ENCODE measurements around the gene XIRP2. TPM values are rescaled to one million over a fixed set of nuclear protein-coding genes. Genes with fewer than 3 reads are reported as not detected.

Gene XIRP2
- total and polyA plus RNA-seq, 2 of the 4 experiments (the other 2 are of a cell fraction), result 0.05 to 0.18 TPM

- Histone ChIP-seq H2AFZ (replicated peaks; ENCODE audit: low read length, poor library complexity) (no peak overlapping the region), H3K79me1 (ENCODE audit: low read depth in 1 of 2, low read length in 2 of 2) (no peaks in the 10 kb centered on the region), H3K18ac (ENCODE audit: low read depth, low read length) (no peak overlapping the region), H2AK9ac (replicated peaks; ENCODE audit: low read depth, low read length, poor library complexity) (no peak overlapping the region), H2BK20ac (ENCODE audit: low read depth, low read length) (no peak overlapping the region), H3K9ac (ENCODE audit: low read depth, low read length) (no peak overlapping the region), H3K36me3 (ENCODE audit: control insufficient read depth, insufficient read depth, low read length) (no peaks in the 10 kb centered on the region), H4K5ac (ENCODE audit: low read depth, low read length) (no peak overlapping the region), H2AK5ac (ENCODE audit: low read depth, low read length) (no peak overlapping the region), H3K4me3 (ENCODE audit: insufficient read depth, low read depth, low read length) (no peak overlapping the region), H3K27me3 (ENCODE audit: control insufficient read depth, insufficient read depth, low read length) (no peaks in the 10 kb centered on the region), H2BK15ac (ENCODE audit: low read depth, low read length) (no peak overlapping the region), H3K4me1 (ENCODE audit: control insufficient read depth, insufficient read depth, low read length) (no peaks in the 10 kb centered on the region), H2BK120ac (ENCODE audit: low read depth, low read length) (no peak overlapping the region), H3K56ac (ENCODE audit: extremely low read depth, insufficient read depth, low read length) (no peak overlapping the region), H3K14ac (replicated peaks; ENCODE audit: low read depth, low read length) (no peak overlapping the region), H2BK5ac (ENCODE audit: low read depth, low read length, poor library complexity, severe bottlenecking) (no peak overlapping the region), H3K4me2 (ENCODE audit: low read depth, low read length) (no peak overlapping the region), H4K91ac (ENCODE audit: insufficient read depth, low read depth, low read length) (no peak overlapping the region), H4K20me1 (ENCODE audit: insufficient read depth, low read length) (no peaks in the 10 kb centered on the region), H4K8ac (ENCODE audit: low read depth in 2 of 2, low read length in 2 of 2) (no peak overlapping the region), H3K27ac (ENCODE audit: insufficient read depth, low read length) (no peak overlapping the region), H3K23ac (ENCODE audit: low read depth, low read length) (no peak overlapping the region), H3K9me3 (ENCODE audit: control insufficient read depth, insufficient read depth, low read length) (no peaks in the 10 kb centered on the region), H3K4ac (ENCODE audit: low read depth, low read length) (no peak overlapping the region), H3K9me1 (ENCODE audit: insufficient read depth, low read length) (no peaks in the 10 kb centered on the region)
- intact Hi-C loops (cut with micrococcal nuclease), result loop anchor here (1.0 to 5.0 kb wide), 5 partner anchors 85 to 907 kb away; no protein-coding TSS in a partner anchor
- ChIA-PET POLR2A (ENCODE audit: unreplicated experiment) (no interaction called here), CTCF (interaction anchor here (0.6 to 1.1 kb wide), 11 partner anchors 8 to 325 kb away, joined by 3 to 6 read pairs (median 3); no protein-coding TSS in a partner anchor)
- peak; percentile 70 for ATAC-seq (ENCODE audit: low read depth)
- peak; percentile 66 for DNase-seq
- dilution Hi-C loops (cut with HindIII; ENCODE audit: low sequenced_read_pairs, unreplicated experiment), result no loop called here
- in situ Hi-C loops (cut with MboI; ENCODE audit: low sequenced_read_pairs), result no loop called here
- TF ChIP-seq SMC3 (IDR thresholded peaks at IDR 0.05; ENCODE audit: low read depth, low read length) (peak; percentile 92), CEBPB (IDR thresholded peaks at IDR 0.05; ENCODE audit: low read depth, low read length) (no peak), MAZ (IDR thresholded peaks at IDR 0.05; ENCODE audit: borderline replicate concordance, low read depth, low read length) (no peak), RCOR1 (IDR thresholded peaks at IDR 0.05; ENCODE audit: insufficient replicate concordance, low read length) (no peak), NFE2L2 (IDR thresholded peaks at IDR 0.05; ENCODE audit: low read depth, low read length) (no peak), MAFK (IDR thresholded peaks at IDR 0.05; ENCODE audit: low read depth, low read length) (no peak), CHD1 (IDR thresholded peaks at IDR 0.05; ENCODE audit: low read depth, low read length) (no peak), MXI1 (IDR thresholded peaks at IDR 0.05; ENCODE audit: borderline replicate concordance, low read depth, low read length) (no peak), POLR2A (IDR thresholded peaks at IDR 0.05; ENCODE audit: low read depth, low read length) (no peak), FOS (IDR thresholded peaks at IDR 0.05; ENCODE audit: low read depth, low read length) (no peak), RAD21 (IDR thresholded peaks at IDR 0.05; ENCODE audit: low read length) (peak; percentile 89), CTCF (conservative IDR thresholded peaks at IDR 0.05; ENCODE audit: low read depth, low read length) (peak; percentile 77), ELK1 (IDR thresholded peaks at IDR 0.05; ENCODE audit: borderline replicate concordance, low read depth, low read length) (no peak), BHLHE40 (IDR thresholded peaks at IDR 0.05; ENCODE audit: low read depth, low read length) (no peak), RFX5 (IDR thresholded peaks at IDR 0.05; ENCODE audit: low read depth, low read length) (no peak)
- TF ChIP-seq, protein P1, sequence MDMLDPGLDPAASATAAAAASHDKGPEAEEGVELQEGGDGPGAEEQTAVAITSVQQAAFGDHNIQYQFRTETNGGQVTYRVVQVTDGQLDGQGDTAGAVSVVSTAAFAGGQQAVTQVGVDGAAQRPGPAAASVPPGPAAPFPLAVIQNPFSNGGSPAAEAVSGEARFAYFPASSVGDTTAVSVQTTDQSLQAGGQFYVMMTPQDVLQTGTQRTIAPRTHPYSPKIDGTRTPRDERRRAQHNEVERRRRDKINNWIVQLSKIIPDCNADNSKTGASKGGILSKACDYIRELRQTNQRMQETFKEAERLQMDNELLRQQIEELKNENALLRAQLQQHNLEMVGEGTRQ (IDR thresholded peaks at IDR 0.05; ENCODE audit: low read depth, low read length), result no peak
- WGBS, 2 experiments (ENCODE audit: extremely low coverage in 2 of 2, insufficient read length in 1 of 2), result no CpG with 5 or more reads among the region's 3 CpGs
- no TSS peak for BruUV-seq (replicated peaks)
Measured at GRCh38 chr2:167212014-167212648, 323.9 kb downstream of the XIRP2 start.
